ENCODE data around the gene SAMHD1. TPM values are rescaled to one million over a fixed set of nuclear protein-coding genes. Genes with fewer than 3 reads are reported as not detected.

The SAMHD1 gene
- total and polyA plus RNA-seq, 2 of the 8 experiments (the other 6 are each of a cell fraction or from before 2014, with no cell fraction given) = 22.0 to 37.1 TPM

- Histone ChIP-seq H3K79me1 (ENCODE audit: low read depth, low read length) (no peaks in the 10 kb centered on the region), H3K9me3 (ENCODE audit: insufficient read depth in 2 of 2, low read depth in 1 of 2, low read length in 1 of 2) (no peaks in the 10 kb centered on the region), H4K91ac (replicated peaks; ENCODE audit: insufficient read length, low read length) (no peak overlapping the region), H4K20me1 (replicated peaks in 1 of 2; ENCODE audit: control insufficient read depth in 1 of 2, insufficient read depth in 2 of 2, low read length in 2 of 2) (peaks cover 0 to 1% of the 10 kb centered on the region in 2 experiments), H2AK5ac (ENCODE audit: low read depth, low read length) (no peak overlapping the region), H4K8ac (ENCODE audit: extremely low read depth, insufficient read depth, low read length) (no peak overlapping the region), H2BK12ac (ENCODE audit: low read depth, low read length) (no peak overlapping the region), H3K18ac (ENCODE audit: extremely low read depth, low read length) (no peak overlapping the region), H3K36me3 (ENCODE audit: control insufficient read depth in 2 of 4, insufficient read depth in 4 of 4, low read length in 3 of 4) (peaks cover 4 to 52% (median 6%) of the 10 kb centered on the region in 4 experiments; a peak in 7 of 8 replicates), H3K23me2 (ENCODE audit: low read depth, low read length) (no peaks in the 10 kb centered on the region), H4K5ac (ENCODE audit: insufficient read length, low read depth, low read length) (no peak overlapping the region), H2BK15ac (ENCODE audit: low read length) (no peak overlapping the region), H2BK5ac (ENCODE audit: low read depth, low read length) (no peak overlapping the region), H3K4me3 (ENCODE audit: extremely low read depth in 1 of 4, insufficient read depth in 2 of 4, low read depth in 3 of 4, low read length in 4 of 4) (no peak overlapping the region), H3K4ac (replicated peaks; ENCODE audit: insufficient read length, low read depth, low read length) (no peak overlapping the region), H2AFZ (ENCODE audit: low read length) (no peak overlapping the region), H3K14ac (ENCODE audit: insufficient read length) (no peak overlapping the region), H3K27me3 (replicated peaks in 1 of 4; ENCODE audit: control insufficient read depth in 3 of 4, extremely low read depth in 1 of 4, insufficient read depth in 3 of 4, low read length in 3 of 4) (no peaks in the 10 kb centered on the region), H2BK20ac (ENCODE audit: low read length) (no peak overlapping the region), H3K9ac (replicated peaks in 1 of 4; ENCODE audit: extremely low read depth in 1 of 4, low read depth in 3 of 4, low read length in 3 of 4) (no peak overlapping the region), H3K23ac (ENCODE audit: insufficient read length) (no peak overlapping the region), H3K4me1 (replicated peaks in 1 of 4; ENCODE audit: control insufficient read depth in 3 of 4, insufficient read depth in 4 of 4, low read length in 3 of 4) (no peaks in the 10 kb centered on the region), H2BK120ac (replicated peaks; ENCODE audit: low read depth, low read length) (no peak overlapping the region), H3K56ac (replicated peaks; ENCODE audit: insufficient read length, low read depth, low read length) (no peak overlapping the region), H3K4me2 (ENCODE audit: insufficient read depth in 1 of 2, low read depth in 2 of 2, low read length in 2 of 2) (no peak overlapping the region), H3K27ac (ENCODE audit: low read depth, low read length) (no peak overlapping the region), H3K79me2 (ENCODE audit: control insufficient read depth in 1 of 2, insufficient read depth in 2 of 2, low read length in 2 of 2) (no peaks in the 10 kb centered on the region)
- POLR2A ChIA-PET (ENCODE audit: partially characterized antibody) = interaction anchor here (0.6 kb wide), 1 partner anchor 71 kb away, joined by 3 read pairs; no protein-coding TSS in a partner anchor
- FAIRE-seq = no peak
- WGBS, 2 experiments (ENCODE audit: extremely low coverage in 1 of 2, insufficient coverage in 1 of 2, insufficient read length in 1 of 2, insufficient replicate concordance in 2 of 2, low coverage in 1 of 2, low lambda C conversion rate in 2 of 2, missing lambda C conversion rate in 1 of 2) = 96% methylated on average over 1 of the region's 2 CpGs; no CpG with 5 or more reads in 1 of the 2 experiments
- TF ChIP-seq GTF2F1 (IDR thresholded peaks at IDR 0.05; ENCODE audit: borderline replicate concordance, low read depth, low read length) (no peak), CREB1 (IDR thresholded peaks at IDR 0.05) (no peak), POU5F1 (IDR thresholded peaks at IDR 0.05; ENCODE audit: low read depth, low read length) (no peak), CTBP2 (IDR thresholded peaks at IDR 0.05; ENCODE audit: borderline replicate concordance, insufficient read depth, insufficient read length, low read length) (no peak), RAD21 (IDR thresholded peaks at IDR 0.05 in 1 of 2, conservative IDR thresholded peaks at IDR 0.05 in 1 of 2; ENCODE audit: low read depth in 2 of 2, low read length in 2 of 2) (no peak), GABPA (IDR thresholded peaks at IDR 0.05; ENCODE audit: borderline replicate concordance, insufficient read depth, low read length) (no peak), SIN3A (conservative IDR thresholded peaks at IDR 0.05 in 1 of 2, IDR thresholded peaks at IDR 0.05 in 1 of 2; ENCODE audit: low read depth in 1 of 2, low read length in 2 of 2) (no peak)
- TF ChIP-seq, protein P1, sequence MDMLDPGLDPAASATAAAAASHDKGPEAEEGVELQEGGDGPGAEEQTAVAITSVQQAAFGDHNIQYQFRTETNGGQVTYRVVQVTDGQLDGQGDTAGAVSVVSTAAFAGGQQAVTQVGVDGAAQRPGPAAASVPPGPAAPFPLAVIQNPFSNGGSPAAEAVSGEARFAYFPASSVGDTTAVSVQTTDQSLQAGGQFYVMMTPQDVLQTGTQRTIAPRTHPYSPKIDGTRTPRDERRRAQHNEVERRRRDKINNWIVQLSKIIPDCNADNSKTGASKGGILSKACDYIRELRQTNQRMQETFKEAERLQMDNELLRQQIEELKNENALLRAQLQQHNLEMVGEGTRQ (IDR thresholded peaks at IDR 0.05; ENCODE audit: low read length) = no peak
- TF ChIP-seq, protein P2, sequence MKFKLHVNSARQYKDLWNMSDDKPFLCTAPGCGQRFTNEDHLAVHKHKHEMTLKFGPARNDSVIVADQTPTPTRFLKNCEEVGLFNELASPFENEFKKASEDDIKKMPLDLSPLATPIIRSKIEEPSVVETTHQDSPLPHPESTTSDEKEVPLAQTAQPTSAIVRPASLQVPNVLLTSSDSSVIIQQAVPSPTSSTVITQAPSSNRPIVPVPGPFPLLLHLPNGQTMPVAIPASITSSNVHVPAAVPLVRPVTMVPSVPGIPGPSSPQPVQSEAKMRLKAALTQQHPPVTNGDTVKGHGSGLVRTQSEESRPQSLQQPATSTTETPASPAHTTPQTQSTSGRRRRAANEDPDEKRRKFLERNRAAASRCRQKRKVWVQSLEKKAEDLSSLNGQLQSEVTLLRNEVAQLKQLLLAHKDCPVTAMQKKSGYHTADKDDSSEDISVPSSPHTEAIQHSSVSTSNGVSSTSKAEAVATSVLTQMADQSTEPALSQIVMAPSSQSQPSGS (IDR thresholded peaks at IDR 0.05; ENCODE audit: low read length) = no peak
- DNase-seq (ENCODE audit: low read depth in 1 of 2, low spot score in 2 of 2) = no peak
- CTCF ChIA-PET (ENCODE audit: partially characterized antibody) = interaction anchor here (1.2 kb wide), 1 partner anchor 15 kb away, joined by 10 read pairs; no protein-coding TSS in a partner anchor
These were observed 46.8 kb downstream of the SAMHD1 start for GRCh38 chr20:36904690-36905089.
